Adipocyte (in vitro differentiated cells): ENCODE measurements around the gene ASTL.

Experiments
- DNase-seq: peaks from one replicate; pipeline ENCODE4 v3.0.0-alpha.2; 2015; ENCODE audit warnings: low read depth
- H3K27me3 ChIP-seq: replicated peaks from 2 replicates; pipeline ENCODE4 v1.7.0; 2013; ENCODE audit warnings: mild to moderate bottlenecking, low read length, moderate library complexity; ENCODE audit not compliant: control insufficient read depth, insufficient read depth
- H3K36me3 ChIP-seq: 2 replicates; pipeline ENCODE4 v1.7.0; 2013; ENCODE audit warnings: low read length, mild to moderate bottlenecking, moderate library complexity; ENCODE audit not compliant: control insufficient read depth, insufficient read depth, severe bottlenecking
- H3K4me1 ChIP-seq: 2 replicates; pipeline ENCODE4 v1.7.0; 2013; ENCODE audit warnings: mild to moderate bottlenecking, low read length, moderate library complexity; ENCODE audit not compliant: control insufficient read depth, insufficient read depth
- H3K4me3 ChIP-seq: 2 replicates; pipeline ENCODE4 v1.7.0; 2013; ENCODE audit warnings: mild to moderate bottlenecking, low read length, moderate library complexity
- H3K9ac ChIP-seq: 2 replicates; pipeline ENCODE4 v1.7.0; 2013; ENCODE audit warnings: mild to moderate bottlenecking, low read length, moderate library complexity
- H3K9me3 ChIP-seq: 2 replicates; pipeline ENCODE4 v1.7.0; 2013; ENCODE audit warnings: mild to moderate bottlenecking, low read length, moderate library complexity; ENCODE audit not compliant: control insufficient read depth

The ASTL gene

DNA sequence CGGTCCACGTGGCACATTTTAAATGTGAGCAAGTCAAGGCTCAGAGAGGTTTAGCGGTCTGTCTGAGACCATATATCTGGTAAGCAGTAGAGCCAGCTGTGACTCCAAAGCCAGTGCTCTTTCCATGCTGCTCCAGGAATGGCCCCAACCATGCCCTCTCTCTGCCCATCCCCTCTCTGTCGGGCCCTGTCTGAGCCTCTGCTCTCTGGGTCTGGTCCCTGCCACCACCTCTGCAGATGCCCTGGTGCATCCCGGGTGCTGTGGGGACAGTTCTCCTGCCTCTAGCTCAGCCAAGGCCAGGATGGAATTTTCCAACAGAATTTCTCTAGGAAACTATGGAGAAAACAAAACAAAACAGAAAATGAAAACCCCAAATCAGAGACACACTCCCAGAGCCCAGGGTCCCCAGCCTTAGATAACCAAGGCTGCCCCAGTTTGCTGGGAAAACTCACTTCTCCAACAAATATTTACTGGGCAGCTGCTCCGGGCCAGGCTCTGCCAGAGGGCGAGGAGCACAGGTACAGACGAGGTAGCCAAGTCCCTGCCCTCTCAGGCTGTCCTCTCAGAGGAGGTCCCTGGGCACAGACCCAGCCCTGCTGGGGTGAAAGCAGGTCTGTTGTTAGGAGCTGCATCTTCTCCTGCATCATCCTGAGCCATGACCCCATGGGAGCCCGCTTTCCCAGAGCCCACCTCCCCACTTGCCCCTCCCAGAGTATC is 31.2 kb downstream of the ASTL start:
- DNase-seq, result no peak
- H3K4me1 ChIP-seq, result peaks cover 11% of the 10 kb centered on the region
- H3K9ac ChIP-seq, result no peak overlapping the region
- no peak overlapping the region for H3K4me3 ChIP-seq
- no peaks in the 10 kb centered on the region for H3K36me3 ChIP-seq
- peaks cover 26% of the 10 kb centered on the region for H3K27me3 ChIP-seq
- H3K9me3 ChIP-seq, result peaks cover 13% of the 10 kb centered on the region

- peaks cover 26% of the 10 kb centered on the region for H3K27me3 ChIP-seq
- H3K4me1 ChIP-seq, result peaks cover 11% of the 10 kb centered on the region
- no peak for DNase-seq
- H3K9ac ChIP-seq, result no peak overlapping the region
- H3K4me3 ChIP-seq, result no peak overlapping the region
- peaks cover 13% of the 10 kb centered on the region for H3K9me3 ChIP-seq
- H3K36me3 ChIP-seq, result no peaks in the 10 kb centered on the region
Observed at GRCh38 chr2:96105994-96106715, 32.1 kb downstream of the ASTL start.

DNA sequence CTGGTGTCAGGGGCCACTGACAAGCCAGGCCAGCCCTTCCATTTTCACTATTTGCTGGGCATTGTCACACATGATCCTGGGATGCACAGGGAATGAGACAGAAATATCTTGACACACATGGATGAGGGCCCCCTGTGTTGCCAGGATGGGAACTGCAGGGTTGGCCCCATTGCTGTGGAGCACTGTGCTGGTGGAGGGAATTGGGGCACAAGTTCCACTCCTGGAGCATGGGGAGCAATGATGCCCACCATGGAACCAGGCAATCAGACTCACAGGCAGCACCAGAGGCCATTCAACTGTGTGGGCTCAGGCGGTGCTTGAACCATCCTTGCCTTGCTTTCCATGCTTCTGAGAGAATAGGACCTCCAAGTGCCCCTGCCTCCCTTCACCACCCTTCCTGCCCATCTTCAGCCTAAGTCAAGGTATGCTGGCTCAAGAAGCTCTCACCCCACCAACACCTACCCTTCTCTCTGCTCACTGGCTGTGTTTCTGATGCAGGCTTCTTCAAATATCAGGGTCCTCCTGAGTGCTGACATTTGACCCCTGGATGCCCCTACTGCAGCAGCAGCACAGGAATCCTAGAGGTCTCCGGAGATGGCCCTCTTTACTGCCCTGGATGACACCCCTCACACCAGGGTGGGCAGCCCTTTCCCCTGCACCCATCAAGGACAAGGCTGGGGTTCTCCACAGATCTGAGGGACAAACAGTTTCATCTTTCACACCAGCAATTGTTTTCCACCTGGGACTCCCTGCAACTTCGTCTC is 33.0 kb downstream of the ASTL start:
- Histone ChIP-seq H3K9me3 (peaks cover 13% of the 10 kb centered on the region), H3K9ac (no peak overlapping the region), H3K4me1 (peaks cover 11% of the 10 kb centered on the region), H3K27me3 (peaks cover 26% of the 10 kb centered on the region), H3K36me3 (no peaks in the 10 kb centered on the region), H3K4me3 (no peak overlapping the region)
- no peak for DNase-seq

GRCh38 chr2:96104487-96104861 is 33.8 kb downstream of the ASTL start:
- H3K9me3 ChIP-seq, result peaks cover 13% of the 10 kb centered on the region
- H3K4me1 ChIP-seq, result peaks cover 11% of the 10 kb centered on the region
- H3K27me3 ChIP-seq, result peaks cover 19% of the 10 kb centered on the region
- no peaks in the 10 kb centered on the region for H3K36me3 ChIP-seq
- no peak overlapping the region for H3K4me3 ChIP-seq
- DNase-seq, result no peak
- H3K9ac ChIP-seq, result no peak overlapping the region

DNA sequence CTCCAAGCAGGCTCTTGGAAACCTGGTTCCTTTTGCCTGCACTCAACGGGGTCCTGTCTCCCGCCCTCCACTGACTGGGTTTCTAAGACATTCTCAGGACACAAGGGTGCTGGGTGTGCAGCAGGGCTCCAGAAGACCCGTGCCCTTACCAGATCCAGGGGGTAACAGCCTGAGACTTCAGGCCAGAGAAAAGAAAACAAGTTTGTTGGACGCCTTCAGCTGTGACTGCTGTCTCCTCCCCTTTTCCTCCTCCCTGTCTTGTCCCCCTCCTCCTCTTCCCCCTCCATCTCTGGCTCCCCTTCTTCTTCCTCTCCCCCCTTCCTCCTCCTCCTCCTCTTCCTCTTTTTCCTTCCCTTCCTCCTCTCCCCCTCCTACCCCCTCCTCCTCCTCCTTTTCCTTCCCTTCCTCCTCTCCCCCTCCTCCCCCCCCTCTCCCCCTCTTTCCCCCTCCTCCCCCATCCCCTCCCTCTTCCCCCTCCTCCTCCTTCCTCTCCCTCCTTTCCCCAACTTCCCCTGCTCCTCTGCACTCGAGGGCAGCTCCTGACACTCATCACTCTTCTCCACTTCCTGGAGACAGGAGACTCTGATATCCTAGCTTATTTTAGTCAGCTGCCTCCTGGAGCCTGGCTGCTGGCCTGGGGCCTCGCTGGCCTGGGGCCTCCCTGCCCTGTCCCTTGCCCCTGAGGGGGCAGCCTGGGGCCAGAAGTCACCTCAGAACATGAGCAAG is 34.4 kb downstream of the ASTL start:
- DNase-seq, result no peak
- Histone ChIP-seq H3K9ac (no peak overlapping the region), H3K9me3 (peaks cover 13% of the 10 kb centered on the region), H3K4me3 (no peak overlapping the region), H3K4me1 (peaks cover 11% of the 10 kb centered on the region), H3K27me3 (peaks cover 14% of the 10 kb centered on the region), H3K36me3 (no peaks in the 10 kb centered on the region)

GRCh38 chr2:96103187-96103601 is 35.1 kb downstream of the ASTL start:
- no peak overlapping the region for H3K9ac ChIP-seq
- no peaks in the 10 kb centered on the region for H3K36me3 ChIP-seq
- H3K4me3 ChIP-seq, result no peak overlapping the region
- peaks cover 10% of the 10 kb centered on the region for H3K4me1 ChIP-seq
- H3K9me3 ChIP-seq, result peaks cover 13% of the 10 kb centered on the region
- H3K27me3 ChIP-seq, result peaks cover 6% of the 10 kb centered on the region
- no peak for DNase-seq

DNA sequence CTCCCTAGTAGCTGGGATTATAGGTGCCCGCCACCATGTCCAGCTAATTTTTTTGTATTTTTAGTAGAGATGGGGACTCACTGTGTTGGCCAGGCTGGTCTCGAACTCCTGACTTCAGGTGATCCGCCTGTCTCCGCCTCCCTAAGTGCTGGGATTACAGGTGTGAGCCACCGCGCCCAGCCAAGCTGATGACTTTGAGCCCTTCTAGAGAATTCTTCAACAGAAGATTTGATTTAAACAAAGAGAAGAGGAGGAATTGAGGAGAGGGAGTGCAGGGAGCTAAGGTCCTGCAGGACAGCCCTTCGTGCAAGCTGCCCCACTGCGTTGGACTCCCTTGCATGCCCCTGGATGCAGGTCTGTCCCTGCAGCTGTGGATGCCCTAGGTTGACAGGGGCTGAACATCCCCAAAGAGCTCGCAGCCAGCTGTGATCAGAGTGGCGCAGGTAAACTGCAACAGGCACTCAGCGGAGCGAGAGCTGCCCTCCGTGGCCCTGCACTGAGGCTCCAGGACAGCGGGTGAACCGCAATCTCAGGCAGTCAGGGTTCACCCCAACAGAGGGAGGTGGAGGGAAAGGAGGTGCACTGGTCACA is 35.6 kb downstream of the ASTL start:
- Histone ChIP-seq H3K36me3 (no peaks in the 10 kb centered on the region), H3K9ac (no peak overlapping the region), H3K27me3 (peaks cover 2% of the 10 kb centered on the region), H3K4me3 (no peak overlapping the region), H3K4me1 (peaks cover 10% of the 10 kb centered on the region), H3K9me3 (peaks cover 13% of the 10 kb centered on the region)
- no peak for DNase-seq

GRCh38 chr2:96100893-96101304 is 37.4 kb downstream of the ASTL start:
- Histone ChIP-seq H3K9me3 (peaks cover 12% of the 10 kb centered on the region), H3K9ac (no peak overlapping the region), H3K4me1 (peaks cover 10% of the 10 kb centered on the region), H3K4me3 (no peak overlapping the region), H3K27me3 (no peaks in the 10 kb centered on the region), H3K36me3 (no peaks in the 10 kb centered on the region)
- no peak for DNase-seq

- H3K36me3 ChIP-seq, result no peaks in the 10 kb centered on the region
- H3K9ac ChIP-seq, result no peak overlapping the region
- no peak for DNase-seq
- no peaks in the 10 kb centered on the region for H3K27me3 ChIP-seq
- peaks cover 10% of the 10 kb centered on the region for H3K4me1 ChIP-seq
- peaks cover 5% of the 10 kb centered on the region for H3K9me3 ChIP-seq
- H3K4me3 ChIP-seq, result no peak overlapping the region
Observed at GRCh38 chr2:96099861-96100798, 38.2 kb downstream of the ASTL start.
